ENCODE results near the gene LIPT2.

Gene LIPT2

DNA sequence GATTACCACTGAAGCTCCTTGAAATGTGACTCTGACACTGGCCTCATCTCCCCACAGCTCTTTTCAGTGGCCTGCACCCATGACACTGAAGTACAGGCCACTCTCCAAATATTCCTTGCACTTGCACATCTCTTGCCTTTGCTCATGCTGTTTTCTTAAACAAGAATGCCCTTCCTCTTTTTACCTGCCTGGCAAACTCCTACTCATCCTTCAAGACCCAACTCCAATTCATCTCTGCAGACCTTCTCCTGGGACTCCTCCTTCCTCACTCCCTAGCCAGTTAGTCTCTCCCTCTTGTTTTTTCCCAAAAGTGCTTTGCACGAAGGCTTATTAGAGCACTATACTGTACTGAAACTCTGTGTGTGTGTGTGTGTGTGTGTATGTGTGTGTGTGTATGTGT lies 28.8 kb downstream of the LIPT2 start:
- H3K27me3 ChIP-seq (ENCODE audit: control insufficient read depth, low read length), result peaks cover 13% of the 10 kb centered on the region; the same call in 1 of the 2 replicates

DNA sequence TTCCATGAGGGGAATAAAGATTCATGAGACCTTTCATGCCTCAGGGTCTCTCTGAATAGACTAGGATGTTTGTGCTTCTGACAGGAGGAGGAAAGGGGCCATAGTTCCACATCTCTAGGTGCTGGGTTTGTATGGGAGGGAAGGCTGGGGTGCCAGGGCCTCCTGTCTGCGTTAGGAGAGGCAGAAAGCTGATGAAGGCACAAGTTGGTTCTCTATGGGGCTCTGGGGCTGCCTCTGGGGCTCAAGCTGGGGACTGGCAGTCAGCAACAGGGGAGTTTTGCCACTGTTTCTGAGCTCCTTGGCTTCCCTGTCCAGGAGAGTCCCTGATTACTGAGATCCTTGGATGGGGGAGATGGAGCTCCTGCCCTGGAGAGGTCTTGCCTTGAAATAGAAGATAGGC lies 30.3 kb downstream of the LIPT2 start:
- H3K9me3 ChIP-seq (ENCODE audit: control insufficient read depth, insufficient read depth, low read length), result no peaks in the 10 kb centered on the region
- H4K20me1 ChIP-seq (ENCODE audit: control insufficient read depth, insufficient read depth, low read depth, low read length), result no peaks in the 10 kb centered on the region
- no peak overlapping the region for H3K27ac ChIP-seq (ENCODE audit: low read depth, low read length)
- no peak overlapping the region for H3K4me3 ChIP-seq (ENCODE audit: low read length)
- H3K79me2 ChIP-seq (ENCODE audit: control insufficient read depth, low read length), result no peaks in the 10 kb centered on the region
- peaks cover 13% of the 10 kb centered on the region; the same call in 1 of the 2 replicates for H3K27me3 ChIP-seq (ENCODE audit: control insufficient read depth, low read length)
- H3F3A ChIP-seq (ENCODE audit: control insufficient read depth, insufficient read depth), result no peaks in the 10 kb centered on the region
- H3K36me3 ChIP-seq (ENCODE audit: control insufficient read depth, low read length), result no peaks in the 10 kb centered on the region
- H3K4me1 ChIP-seq (ENCODE audit: control insufficient read depth, low read length), result no peaks in the 10 kb centered on the region
- H3K4me2 ChIP-seq (ENCODE audit: low read length), result no peak overlapping the region
- no peak for TF ChIP-seq EZH2phosphoT487 (IDR thresholded peaks at IDR 0.05; ENCODE audit: borderline replicate concordance, low read length)
- TF ChIP-seq, protein P1, sequence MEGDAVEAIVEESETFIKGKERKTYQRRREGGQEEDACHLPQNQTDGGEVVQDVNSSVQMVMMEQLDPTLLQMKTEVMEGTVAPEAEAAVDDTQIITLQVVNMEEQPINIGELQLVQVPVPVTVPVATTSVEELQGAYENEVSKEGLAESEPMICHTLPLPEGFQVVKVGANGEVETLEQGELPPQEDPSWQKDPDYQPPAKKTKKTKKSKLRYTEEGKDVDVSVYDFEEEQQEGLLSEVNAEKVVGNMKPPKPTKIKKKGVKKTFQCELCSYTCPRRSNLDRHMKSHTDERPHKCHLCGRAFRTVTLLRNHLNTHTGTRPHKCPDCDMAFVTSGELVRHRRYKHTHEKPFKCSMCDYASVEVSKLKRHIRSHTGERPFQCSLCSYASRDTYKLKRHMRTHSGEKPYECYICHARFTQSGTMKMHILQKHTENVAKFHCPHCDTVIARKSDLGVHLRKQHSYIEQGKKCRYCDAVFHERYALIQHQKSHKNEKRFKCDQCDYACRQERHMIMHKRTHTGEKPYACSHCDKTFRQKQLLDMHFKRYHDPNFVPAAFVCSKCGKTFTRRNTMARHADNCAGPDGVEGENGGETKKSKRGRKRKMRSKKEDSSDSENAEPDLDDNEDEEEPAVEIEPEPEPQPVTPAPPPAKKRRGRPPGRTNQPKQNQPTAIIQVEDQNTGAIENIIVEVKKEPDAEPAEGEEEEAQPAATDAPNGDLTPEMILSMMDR (IDR thresholded peaks at IDR 0.05; ENCODE audit: low read depth, low read length, poor library complexity, severe bottlenecking), result no peak
- no peaks in the 10 kb centered on the region for H3K9me2 ChIP-seq (replicated peaks; ENCODE audit: control insufficient read depth, low read length)

More for the DNA sequence above, 28.8 kb downstream of the LIPT2 start:
- no peak overlapping the region for H3K4me2 ChIP-seq (ENCODE audit: low read length)
- no peaks in the 10 kb centered on the region for H3K4me1 ChIP-seq (ENCODE audit: control insufficient read depth, low read length)
- no peak for TF ChIP-seq EZH2phosphoT487 (IDR thresholded peaks at IDR 0.05; ENCODE audit: borderline replicate concordance, low read length)
- TF ChIP-seq, protein P1 (IDR thresholded peaks at IDR 0.05; ENCODE audit: low read depth, low read length, poor library complexity, severe bottlenecking), result no peak
- H3K36me3 ChIP-seq (ENCODE audit: control insufficient read depth, low read length), result no peaks in the 10 kb centered on the region
- H4K20me1 ChIP-seq (ENCODE audit: control insufficient read depth, insufficient read depth, low read depth, low read length), result no peaks in the 10 kb centered on the region
- no peaks in the 10 kb centered on the region for H3K79me2 ChIP-seq (ENCODE audit: control insufficient read depth, low read length)
- H3K27ac ChIP-seq (ENCODE audit: low read depth, low read length), result no peak overlapping the region
- no peaks in the 10 kb centered on the region for H3K9me3 ChIP-seq (ENCODE audit: control insufficient read depth, insufficient read depth, low read length)
- no peak overlapping the region for H3K4me3 ChIP-seq (ENCODE audit: low read length)
- no peaks in the 10 kb centered on the region for H3K9me2 ChIP-seq (replicated peaks; ENCODE audit: control insufficient read depth, low read length)
- no peaks in the 10 kb centered on the region for H3F3A ChIP-seq (ENCODE audit: control insufficient read depth, insufficient read depth)

DNA sequence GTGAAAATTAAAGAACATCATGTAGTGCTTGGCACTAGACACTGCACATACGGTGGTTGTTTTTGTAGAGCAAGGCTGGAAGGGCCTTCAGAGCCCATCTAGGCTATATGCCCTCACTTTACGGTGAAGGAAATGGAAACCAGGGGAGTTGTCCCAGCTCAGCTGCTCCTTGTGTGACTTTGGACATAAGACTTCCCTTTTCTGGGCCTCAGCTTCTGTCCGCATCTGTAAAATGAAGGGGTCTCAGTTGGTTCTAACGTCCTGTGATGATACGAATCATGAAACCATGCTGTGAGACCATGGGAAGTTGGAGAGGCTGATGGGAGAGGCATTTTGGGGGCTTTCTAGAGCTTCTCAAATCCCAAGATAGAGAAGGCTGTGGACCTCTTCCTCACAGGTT lies 30.9 kb downstream of the LIPT2 start:
- Histone ChIP-seq H3K79me2 (ENCODE audit: control insufficient read depth, low read length) (no peaks in the 10 kb centered on the region), H3K4me1 (ENCODE audit: control insufficient read depth, low read length) (no peaks in the 10 kb centered on the region), H3K4me3 (ENCODE audit: low read length) (no peak overlapping the region), H3K36me3 (ENCODE audit: control insufficient read depth, low read length) (no peaks in the 10 kb centered on the region), H3K4me2 (ENCODE audit: low read length) (no peak overlapping the region), H3F3A (ENCODE audit: control insufficient read depth, insufficient read depth) (no peaks in the 10 kb centered on the region), H3K9me2 (replicated peaks; ENCODE audit: control insufficient read depth, low read length) (no peaks in the 10 kb centered on the region), H3K27me3 (ENCODE audit: control insufficient read depth, low read length) (peaks cover 13% of the 10 kb centered on the region; the same call in 1 of the 2 replicates), H3K9me3 (ENCODE audit: control insufficient read depth, insufficient read depth, low read length) (no peaks in the 10 kb centered on the region), H4K20me1 (ENCODE audit: control insufficient read depth, insufficient read depth, low read depth, low read length) (no peaks in the 10 kb centered on the region), H3K27ac (ENCODE audit: low read depth, low read length) (no peak overlapping the region)
- TF ChIP-seq, protein P1 (IDR thresholded peaks at IDR 0.05; ENCODE audit: low read depth, low read length, poor library complexity, severe bottlenecking), result no peak
- no peak for TF ChIP-seq EZH2phosphoT487 (IDR thresholded peaks at IDR 0.05; ENCODE audit: borderline replicate concordance, low read length)
